A673 (cell line): ENCODE results near the gene INPP5A.

Source experiments
- CTCF ChIP-seq: fragments of 300-800, 200-600 bp; sonication (generic); conservative IDR thresholded peaks from 2 replicates; pipeline ENCODE4 v1.5.1; 2017; ENCODE audit warnings: low read depth, mild to moderate bottlenecking, antibody characterized with exemption, low read length, moderate library complexity, mixed read lengths
- EZH2 ChIP-seq: fragments of 200-600 bp; sonication (generic); IDR thresholded peaks from 2 replicates; pipeline ENCODE4 v1.6.1; 2017; ENCODE audit warnings: borderline replicate concordance, low read depth, mild to moderate bottlenecking, mixed read lengths, antibody characterized with exemption, low read length; ENCODE audit not compliant: poor library complexity, severe bottlenecking

GRCh38 chr10:132646443-132647097 is 109.0 kb downstream of the INPP5A start:
- TF ChIP-seq CTCF (no peak), EZH2 (no peak)
